Subcutaneous adipose tissue (tissue), 4 donors: ENCODE results near the gene DTWD1. TPM values are rescaled to one million over a fixed set of nuclear protein-coding genes. Genes with fewer than 3 reads are reported as not detected.

Experiments
- CTCF ChIP-seq: fragments of 450-650 bp; IDR thresholded peaks from one replicate; pipeline ENCODE4 v1.5.1; 2016; ENCODE audit warnings: low read depth, mild to moderate bottlenecking, control low read depth, antibody characterized with exemption, moderate library complexity
- total RNA-seq, 4 donors: library from RNA; depleted of rRNA; stranded (reverse); fragments of >200 nt; gene quantifications; one replicate each; pipeline ENCODE4 v1.1.0, GENCODE V29; 2016

DTWD1 gene
- total RNA-seq, 4 donors from 2014 or later: 15.3 to 48.9 (median 34.8) TPM

GRCh38 chr15:49610157-49610918 lies 10.5 kb upstream of the DTWD1 start:
- TF ChIP-seq CTCF: no peak

DNA sequence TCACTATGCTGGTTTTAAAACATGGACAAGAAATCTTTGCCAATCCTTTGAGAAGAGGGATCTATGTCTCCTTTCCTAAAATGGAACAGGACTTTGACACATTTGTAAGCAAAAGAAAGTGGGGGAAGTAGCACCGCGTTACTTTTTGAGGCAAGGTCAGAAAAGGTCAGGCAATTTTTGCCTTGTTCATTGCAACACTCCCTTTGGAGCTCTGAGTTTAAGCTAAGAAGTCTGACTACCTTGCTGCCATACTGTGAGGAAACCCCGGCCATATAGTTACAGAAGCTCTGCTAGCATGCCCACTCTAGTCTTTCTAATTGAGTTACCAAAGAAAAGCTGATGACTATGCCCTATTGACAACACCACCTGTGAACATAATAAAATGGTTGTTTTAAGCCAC lies 1.6 kb upstream of the DTWD1 start:
- no peak for TF ChIP-seq CTCF

DNA sequence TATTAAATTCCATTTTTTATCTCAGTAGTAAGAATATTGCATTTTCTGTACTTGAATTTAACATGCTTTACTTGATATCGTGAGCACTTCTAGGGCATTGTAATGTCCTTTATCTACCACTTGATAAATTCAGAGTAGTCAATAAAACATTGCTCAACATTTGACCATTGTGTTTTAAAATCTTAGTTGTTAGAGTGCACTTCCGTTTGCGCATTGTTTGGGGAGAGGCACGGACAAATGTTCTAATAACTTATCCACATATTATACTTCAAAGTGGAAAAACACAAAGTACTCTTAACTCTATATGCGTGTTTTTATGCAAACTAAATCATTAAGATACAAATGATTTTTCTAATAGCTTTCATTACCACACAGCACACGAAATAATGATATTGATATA lies 649 bp upstream of the DTWD1 start:
- TF ChIP-seq CTCF: no peak

DNA sequence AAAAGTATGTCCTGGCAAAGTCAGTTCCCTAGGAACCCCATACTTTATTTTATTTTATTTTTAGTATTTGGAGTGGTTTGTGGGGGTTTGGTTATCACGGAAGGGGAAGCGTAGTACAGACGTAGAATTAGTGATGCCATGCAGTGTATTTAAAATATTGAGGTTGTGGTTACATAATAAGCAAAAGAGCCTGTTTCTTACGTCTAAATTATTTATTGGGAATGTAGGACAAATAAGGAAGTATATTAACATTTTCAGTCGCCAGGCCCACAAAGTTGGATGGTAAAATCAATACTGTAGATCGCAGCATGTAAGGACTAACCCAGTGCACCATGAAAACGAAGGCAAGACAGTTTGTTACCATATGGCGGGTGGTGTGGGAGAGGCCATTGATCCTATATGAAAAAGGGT lies 558 bp downstream of the DTWD1 start:
- TF ChIP-seq CTCF: no peak

DNA sequence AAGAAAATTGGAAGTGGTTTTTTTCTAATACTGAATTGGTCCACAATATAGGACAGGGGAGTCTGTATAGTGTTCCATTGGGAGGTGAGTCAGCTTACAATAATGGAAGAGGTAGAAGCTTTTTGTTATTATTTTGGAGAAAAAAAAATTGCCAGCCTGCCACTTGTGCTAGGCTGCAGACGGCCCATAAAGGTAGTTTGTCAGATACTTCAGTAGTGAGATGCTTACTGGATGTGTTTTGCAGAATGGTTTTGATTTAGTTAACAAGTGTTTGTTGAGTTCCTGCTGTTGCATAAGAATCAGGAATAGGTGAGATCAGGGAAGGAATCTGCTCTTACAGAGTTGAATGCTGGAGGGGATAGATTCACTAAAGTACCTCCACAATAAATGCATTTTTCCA lies 1.0 kb downstream of the DTWD1 start:
- no peak for TF ChIP-seq CTCF

- no peak for TF ChIP-seq CTCF
Observed at GRCh38 chr15:49622561-49622960, 1.7 kb downstream of the DTWD1 start.

GRCh38 chr15:49624056-49624455 lies 3.2 kb downstream of the DTWD1 start:
- TF ChIP-seq CTCF: no peak
